GM19239 (cell line): ENCODE measurements around the gene SVBP.

Source experiments
- DNase-seq: peaks from one replicate; pipeline ENCODE4 v3.0.0; 2011; ENCODE audit warnings: low spot score; ENCODE audit not compliant: insufficient read length
- FAIRE-seq: peaks from 2 replicates; lab custom pipeline; 2011; peaks lifted over from hg19 to GRCh38; lab: Jason Lieb, UNC

The SVBP gene

GRCh38 chr1:42844592-42845140 lies 27.5 kb upstream of the SVBP start:
- no peak for DNase-seq
- no peak for FAIRE-seq

GRCh38 chr1:42841440-42842147 lies 24.4 kb upstream of the SVBP start:
- FAIRE-seq (no peak), DNase-seq (no peak)

- FAIRE-seq = no peak
- no peak for DNase-seq
These were observed 23.8 kb upstream of the SVBP start for GRCh38 chr1:42841010-42841409.

GRCh38 chr1:42838482-42839190 lies 21.4 kb upstream of the SVBP start:
- FAIRE-seq (peak; percentile 72), DNase-seq (no peak)

- DNase-seq (no peak), FAIRE-seq (no peak)
These were observed 20.5 kb upstream of the SVBP start for GRCh38 chr1:42837709-42838108.

- FAIRE-seq = no peak
- no peak for DNase-seq
These were observed 18.2 kb upstream of the SVBP start for GRCh38 chr1:42835422-42835821.

- DNase-seq (no peak), FAIRE-seq (no peak)
These were observed 17.6 kb upstream of the SVBP start for GRCh38 chr1:42834803-42835202.

GRCh38 chr1:42833981-42834380 lies 16.8 kb upstream of the SVBP start:
- DNase-seq (no peak), FAIRE-seq (no peak)

- no peak for FAIRE-seq
- DNase-seq = no peak
These were observed 15.5 kb upstream of the SVBP start for GRCh38 chr1:42832641-42833240.

- no peak for FAIRE-seq
- DNase-seq = no peak
These were observed 14.1 kb upstream of the SVBP start for GRCh38 chr1:42831273-42831672.

- DNase-seq (no peak), FAIRE-seq (no peak)
These were observed 13.4 kb upstream of the SVBP start for GRCh38 chr1:42830631-42831030.

GRCh38 chr1:42825036-42825851 lies 8.0 kb upstream of the SVBP start:
- DNase-seq = no peak
- no peak for FAIRE-seq

GRCh38 chr1:42824481-42825035 lies 7.4 kb upstream of the SVBP start:
- FAIRE-seq = no peak
- DNase-seq = no peak

- DNase-seq (no peak), FAIRE-seq (no peak)
These were observed 5.7 kb upstream of the SVBP start for GRCh38 chr1:42822800-42823392.

GRCh38 chr1:42821690-42822089 lies 4.5 kb upstream of the SVBP start:
- no peak for FAIRE-seq
- no peak for DNase-seq

GRCh38 chr1:42820813-42821212 lies 3.6 kb upstream of the SVBP start:
- DNase-seq = no peak
- FAIRE-seq = no peak

GRCh38 chr1:42817976-42818375 lies 779 bp upstream of the SVBP start:
- DNase-seq = no peak
- FAIRE-seq = no peak

- FAIRE-seq (no peak), DNase-seq (peak; percentile 92)
These were observed 207 bp upstream of the SVBP start for GRCh38 chr1:42817440-42817767.

GRCh38 chr1:42815941-42816584 lies 1.1 kb downstream of the SVBP start:
- no peak for FAIRE-seq

More at GRCh38 chr1:42815941-42816584, 1.1 kb downstream of the SVBP start:
- DNase-seq = no peak
